NB4 (cell line): ENCODE results near the gene SCFD2.
A peak's percentile ranks its signal among the peaks of the same experiment; 100 is the strongest.

Experiments used
- DNase-seq: peaks from one replicate; pipeline ENCODE4 v3.0.0; 2010; ENCODE audit warnings: low read depth
- H3K4me3 ChIP-seq: one replicate; pipeline ENCODE4 v1.5.1; 2011; ENCODE audit warnings: mild to moderate bottlenecking, low read depth, low read length, moderate library complexity
- MYC ChIP-seq: IDR thresholded peaks from 2 replicates; pipeline ENCODE4 v1.6.1; 2011; ENCODE audit warnings: low read depth, low read length
- POLR2A ChIP-seq: IDR thresholded peaks from 2 replicates; pipeline ENCODE4 v1.6.1; 2011; ENCODE audit warnings: mild to moderate bottlenecking; ENCODE audit not compliant: insufficient read length; ENCODE audit errors: extremely low read depth
- TF ChIP-seq, protein P1 (sequence below): IDR thresholded peaks from one replicate; pipeline ENCODE4 v1.5.1; 2012; ENCODE audit warnings: low read depth, low read length
- TF ChIP-seq, protein P2 (sequence below): IDR thresholded peaks from 2 replicates; pipeline ENCODE4 v1.6.1; 2011; ENCODE audit warnings: low read depth, low read length

SCFD2 gene

DNA sequence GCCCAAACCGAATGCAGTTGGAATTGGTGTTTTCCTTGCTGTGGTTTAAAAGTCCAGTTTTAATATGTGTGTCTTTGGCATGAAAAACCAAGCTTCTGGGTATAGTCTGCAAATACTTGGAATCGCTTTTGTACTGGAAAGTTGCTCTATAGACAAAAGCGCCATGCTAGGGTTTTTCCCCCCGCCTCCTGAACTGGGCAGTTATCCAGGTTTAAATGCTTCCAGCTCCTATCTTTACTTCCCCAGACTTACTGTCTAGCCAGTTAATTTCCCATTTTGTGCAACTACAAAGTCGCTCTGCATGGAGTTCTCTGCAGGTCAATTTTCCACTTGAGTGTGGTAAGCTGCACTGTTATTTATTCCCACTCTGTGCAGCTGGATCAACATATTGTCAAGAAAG is 501.1 kb downstream of the SCFD2 start:
- H3K4me3 ChIP-seq: no peak overlapping the region
- DNase-seq: no peak
- TF ChIP-seq, protein P1, sequence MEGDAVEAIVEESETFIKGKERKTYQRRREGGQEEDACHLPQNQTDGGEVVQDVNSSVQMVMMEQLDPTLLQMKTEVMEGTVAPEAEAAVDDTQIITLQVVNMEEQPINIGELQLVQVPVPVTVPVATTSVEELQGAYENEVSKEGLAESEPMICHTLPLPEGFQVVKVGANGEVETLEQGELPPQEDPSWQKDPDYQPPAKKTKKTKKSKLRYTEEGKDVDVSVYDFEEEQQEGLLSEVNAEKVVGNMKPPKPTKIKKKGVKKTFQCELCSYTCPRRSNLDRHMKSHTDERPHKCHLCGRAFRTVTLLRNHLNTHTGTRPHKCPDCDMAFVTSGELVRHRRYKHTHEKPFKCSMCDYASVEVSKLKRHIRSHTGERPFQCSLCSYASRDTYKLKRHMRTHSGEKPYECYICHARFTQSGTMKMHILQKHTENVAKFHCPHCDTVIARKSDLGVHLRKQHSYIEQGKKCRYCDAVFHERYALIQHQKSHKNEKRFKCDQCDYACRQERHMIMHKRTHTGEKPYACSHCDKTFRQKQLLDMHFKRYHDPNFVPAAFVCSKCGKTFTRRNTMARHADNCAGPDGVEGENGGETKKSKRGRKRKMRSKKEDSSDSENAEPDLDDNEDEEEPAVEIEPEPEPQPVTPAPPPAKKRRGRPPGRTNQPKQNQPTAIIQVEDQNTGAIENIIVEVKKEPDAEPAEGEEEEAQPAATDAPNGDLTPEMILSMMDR: no peak
- TF ChIP-seq MYC (no peak), POLR2A (no peak)
- TF ChIP-seq, protein P2, sequence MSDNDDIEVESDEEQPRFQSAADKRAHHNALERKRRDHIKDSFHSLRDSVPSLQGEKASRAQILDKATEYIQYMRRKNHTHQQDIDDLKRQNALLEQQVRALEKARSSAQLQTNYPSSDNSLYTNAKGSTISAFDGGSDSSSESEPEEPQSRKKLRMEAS: no peak

DNA sequence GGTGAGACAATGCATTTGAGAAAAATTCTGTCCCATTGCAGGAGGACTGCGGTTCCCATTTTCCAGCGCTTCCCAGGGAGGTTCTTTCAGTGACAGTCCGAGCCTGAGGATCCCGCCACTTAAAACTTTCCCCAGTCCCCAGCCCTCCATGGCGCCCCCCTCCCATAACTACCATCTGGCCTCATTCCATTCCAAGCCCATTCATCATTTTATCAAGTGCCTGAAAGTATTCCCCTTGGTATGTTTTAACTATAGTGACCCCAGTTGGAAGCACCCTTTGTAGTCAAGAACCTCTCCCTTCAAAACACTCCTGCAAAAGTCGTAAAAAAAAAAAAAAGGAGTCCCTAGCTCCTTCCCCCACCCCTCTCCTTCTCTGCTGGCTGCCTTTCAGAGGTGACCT is 502.5 kb downstream of the SCFD2 start:
- DNase-seq: no peak
- TF ChIP-seq, protein P1: no peak
- TF ChIP-seq POLR2A (no peak), MYC (no peak)
- TF ChIP-seq, protein P2: no peak
- no peak overlapping the region for H3K4me3 ChIP-seq

DNA sequence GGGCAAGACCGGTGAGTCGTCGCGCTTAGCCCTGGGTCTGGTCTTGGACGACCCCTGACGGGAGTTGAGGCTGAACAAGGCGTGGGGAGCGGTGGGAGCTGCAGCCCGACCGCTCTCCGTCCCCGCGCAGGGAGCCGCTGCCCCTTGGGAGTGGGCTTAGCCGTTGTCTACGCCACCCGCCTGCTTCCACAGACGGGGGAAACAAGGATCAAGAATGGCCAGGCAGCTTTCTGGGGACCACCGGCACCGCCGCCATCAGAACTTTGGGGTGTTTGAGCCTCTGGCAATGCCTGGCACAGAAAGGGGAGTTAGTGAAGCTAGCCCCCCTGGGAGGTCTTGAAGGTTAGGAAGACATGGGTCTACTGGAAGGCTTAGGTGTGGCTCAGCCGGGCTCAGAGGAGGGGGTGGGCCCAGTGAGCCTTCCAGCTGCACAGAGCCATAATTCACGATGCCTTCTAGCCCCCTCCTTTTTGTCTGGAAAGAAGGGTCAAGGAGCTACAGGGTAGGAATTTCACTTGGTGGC is 503.2 kb downstream of the SCFD2 start:
- no peak overlapping the region for H3K4me3 ChIP-seq

DNA sequence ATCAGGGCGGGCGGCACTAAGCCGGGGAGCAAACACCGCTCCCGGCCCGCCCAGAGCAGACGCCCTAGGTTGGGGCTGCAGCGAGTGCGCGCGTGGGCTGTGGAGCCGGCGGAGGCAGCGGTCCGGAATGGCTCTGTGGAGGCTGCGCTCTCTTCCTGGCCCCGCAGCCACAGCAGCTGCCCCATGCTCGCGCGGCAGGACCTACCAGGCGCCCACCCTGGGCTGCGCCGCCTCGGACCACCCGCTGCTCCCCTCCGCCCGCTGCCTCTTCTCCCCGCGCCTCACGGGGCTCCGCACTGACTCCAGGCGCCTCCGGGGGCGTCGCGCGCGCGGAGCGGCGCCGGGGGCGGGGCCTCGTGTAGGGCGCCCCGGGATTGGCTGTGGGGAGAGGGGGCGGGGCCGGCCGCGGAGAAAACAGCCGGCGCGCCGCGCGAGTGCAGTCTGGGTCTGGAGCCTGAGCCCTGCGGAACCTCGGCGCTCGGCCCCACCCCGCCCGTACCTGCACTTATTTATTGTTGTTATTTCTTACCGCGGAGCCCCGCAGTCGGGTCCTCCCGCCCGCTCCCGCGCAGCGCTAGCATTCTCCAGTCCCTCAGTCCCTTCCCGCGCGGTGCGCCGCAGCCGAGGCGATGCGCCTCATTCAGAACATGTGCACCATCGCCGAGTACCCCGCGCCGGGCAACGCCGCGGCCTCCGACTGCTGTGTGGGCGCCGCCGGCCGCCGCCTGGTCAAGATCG is 503.8 kb downstream of the SCFD2 start, which contains the start of gene RASL11B:
RASL11B (plus strand) TSS at position 439 of the 738 bp plus-strand sequence; CDS start at position 630, 191 bp downstream.
- no peak within 1 kb of the TSS for H3K4me3 ChIP-seq
- TF ChIP-seq, protein P1: no peak
- no peak for TF ChIP-seq POLR2A
- TF ChIP-seq, protein P2: no peak
- no peak for TF ChIP-seq MYC
- DNase-seq: peak; percentile 56

More for the DNA sequence above, 503.2 kb downstream of the SCFD2 start:
- no peak for TF ChIP-seq POLR2A
- TF ChIP-seq MYC: no peak
- TF ChIP-seq, protein P1: no peak
- TF ChIP-seq, protein P2: no peak
- no peak for DNase-seq

DNA sequence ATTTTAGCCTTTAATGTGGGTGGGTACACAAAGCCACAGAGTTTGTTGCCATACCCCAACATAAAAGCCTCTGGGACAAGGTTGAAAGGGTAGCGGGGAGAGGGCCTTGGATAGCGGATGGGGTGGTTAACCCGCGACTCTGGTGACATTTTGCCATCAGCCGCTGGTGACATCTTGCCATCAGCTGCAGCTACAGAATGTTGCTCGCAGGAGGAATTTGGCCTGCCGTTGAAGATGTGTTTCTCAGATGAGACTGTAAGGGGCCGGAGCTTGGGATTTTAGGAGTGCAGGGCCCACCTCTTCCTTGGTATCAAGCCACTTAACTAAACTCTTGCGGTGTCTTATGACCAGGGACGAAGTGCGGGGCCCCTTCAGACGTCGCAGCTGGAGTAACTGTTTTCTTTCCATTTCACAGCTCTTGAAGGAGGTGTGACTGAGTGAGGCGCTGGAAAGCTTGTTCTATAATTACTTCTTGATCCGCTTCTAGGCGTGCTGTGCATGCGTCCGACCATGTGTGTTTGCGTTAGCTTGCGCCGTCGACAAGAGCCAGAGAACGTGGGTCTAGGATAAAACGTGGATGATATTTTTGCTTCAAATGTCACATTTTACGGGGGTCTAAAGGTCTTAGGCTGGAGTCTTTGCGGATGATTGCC is 504.6 kb downstream of the SCFD2 start:
- no peak overlapping the region for H3K4me3 ChIP-seq
- no peak for TF ChIP-seq POLR2A
- no peak for DNase-seq

DNA sequence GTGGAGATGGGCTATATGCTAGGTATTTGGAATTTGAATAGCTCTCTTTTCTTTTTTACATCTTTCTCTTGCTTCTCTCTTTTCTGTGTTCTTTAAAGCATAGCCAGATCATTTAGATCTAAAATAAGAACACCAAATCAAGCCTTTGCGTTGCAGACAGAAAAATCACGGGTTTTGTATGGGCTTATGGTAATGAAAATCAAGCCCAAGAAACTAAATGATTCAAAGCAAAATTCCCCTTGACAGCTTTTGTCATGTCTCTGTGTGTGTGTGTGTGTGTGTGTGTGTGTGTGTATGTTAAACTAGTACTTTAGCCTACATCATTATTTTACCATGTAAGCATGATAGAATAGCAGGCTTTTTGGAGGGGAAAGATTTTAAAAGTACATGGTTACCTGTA is 505.5 kb downstream of the SCFD2 start:
- DNase-seq: no peak
- no peak for TF ChIP-seq MYC
- TF ChIP-seq POLR2A: no peak
- TF ChIP-seq, protein P1: no peak
- TF ChIP-seq, protein P2: no peak

More for the DNA sequence above, 505.5 kb downstream of the SCFD2 start:
- H3K4me3 ChIP-seq: no peak overlapping the region
